HG02973 (cell line): Measurements from ENCODE around the gene HECTD3.
"Not testable (repeated sequence)": the region's sequence is repeated elsewhere in the genome, so short reads cannot be mapped to it uniquely, and the experiment has no call there.

Experiments used
- ATAC-seq: cut with Tn5 transposase; IDR thresholded peaks from one replicate; pipeline ENCODE4 v1.9.1; 2021; ENCODE audit warnings: moderate library complexity; ENCODE audit not compliant: unreplicated experiment

The HECTD3 gene

GRCh38 chr1:45014321-45015028, 3.4 kb upstream of the HECTD3 start:
- peak; percentile 24 for ATAC-seq

- no peak for ATAC-seq
Observed at GRCh38 chr1:45013551-45014209, 2.6 kb upstream of the HECTD3 start.

- ATAC-seq: no peak
Observed at GRCh38 chr1:45012639-45013278, 1.6 kb upstream of the HECTD3 start.

GRCh38 chr1:45011837-45012638, 914 bp upstream of the HECTD3 start, which contains the start of gene UROD:
UROD (plus strand) TSS chr1:45012254; CDS start chr1:45012266, 12 bp downstream.
- ATAC-seq: peak; percentile 58

DNA sequence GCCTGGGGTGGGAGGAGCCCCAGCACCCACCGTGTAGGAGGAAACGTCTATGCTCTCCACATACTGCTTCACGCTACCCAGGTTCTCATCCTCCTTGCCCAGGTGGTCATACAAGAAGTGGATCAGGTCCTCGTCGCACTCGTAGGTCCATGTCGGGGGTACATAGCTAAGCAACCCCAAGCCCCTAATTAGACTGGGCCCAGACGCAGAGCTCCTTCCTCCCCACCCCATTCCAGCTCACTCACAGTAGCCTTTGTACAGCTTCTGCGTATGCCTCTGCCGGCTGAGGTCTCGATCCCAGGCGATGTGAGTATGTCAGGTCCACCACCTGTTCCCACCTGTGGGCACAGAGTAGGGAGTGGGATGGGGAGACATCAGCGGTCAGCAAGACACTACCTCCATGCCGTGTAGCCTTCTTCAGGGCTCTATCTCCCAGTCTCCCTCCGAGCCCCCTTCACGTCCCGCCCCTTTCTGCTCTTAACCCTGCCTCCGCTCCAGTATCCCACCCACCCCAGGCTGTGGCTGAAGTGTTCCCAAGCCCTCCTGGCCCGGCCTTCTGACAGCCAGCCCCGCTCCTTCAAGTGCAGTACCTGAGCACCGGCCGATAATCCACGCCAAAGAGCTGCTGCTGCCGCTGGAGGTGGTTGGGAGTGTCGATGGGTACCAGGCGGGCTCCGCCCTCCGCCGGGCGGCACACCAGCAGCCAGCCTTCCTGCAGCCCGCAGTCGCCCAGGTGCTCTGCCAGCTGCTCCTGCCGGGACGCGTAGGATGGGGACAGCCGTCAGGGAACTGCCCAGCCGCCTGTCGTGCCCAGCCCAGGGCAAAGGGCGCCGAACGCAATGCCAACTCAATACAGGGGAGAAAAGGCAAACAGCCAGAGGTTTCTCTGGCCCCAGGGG, 919 bp downstream of the HECTD3 start:
- ATAC-seq: no peak

- no peak for ATAC-seq
Observed at GRCh38 chr1:45009296-45009865, 1.7 kb downstream of the HECTD3 start.

GRCh38 chr1:45008516-45008915, 2.6 kb downstream of the HECTD3 start:
- no peak for ATAC-seq

DNA sequence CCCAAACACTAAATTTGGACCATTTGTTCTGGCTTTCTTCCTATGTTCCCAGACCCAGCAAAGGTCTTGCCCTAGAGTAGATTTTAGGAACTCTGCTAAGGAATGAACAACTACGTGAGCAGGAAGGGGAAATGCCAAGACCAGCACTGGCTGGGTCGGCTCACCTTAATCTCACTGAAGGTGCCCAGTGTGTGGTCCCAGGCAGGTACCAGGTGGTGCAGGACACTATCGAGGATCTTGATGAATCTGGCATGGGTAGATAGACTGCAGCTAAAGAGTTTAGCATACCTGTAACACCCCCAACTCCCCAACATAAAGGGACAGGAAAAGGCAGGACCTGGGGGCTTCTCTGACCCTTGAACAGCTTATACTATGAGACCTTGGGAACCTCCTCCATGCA, 3.0 kb downstream of the HECTD3 start:
- no peak for ATAC-seq

DNA sequence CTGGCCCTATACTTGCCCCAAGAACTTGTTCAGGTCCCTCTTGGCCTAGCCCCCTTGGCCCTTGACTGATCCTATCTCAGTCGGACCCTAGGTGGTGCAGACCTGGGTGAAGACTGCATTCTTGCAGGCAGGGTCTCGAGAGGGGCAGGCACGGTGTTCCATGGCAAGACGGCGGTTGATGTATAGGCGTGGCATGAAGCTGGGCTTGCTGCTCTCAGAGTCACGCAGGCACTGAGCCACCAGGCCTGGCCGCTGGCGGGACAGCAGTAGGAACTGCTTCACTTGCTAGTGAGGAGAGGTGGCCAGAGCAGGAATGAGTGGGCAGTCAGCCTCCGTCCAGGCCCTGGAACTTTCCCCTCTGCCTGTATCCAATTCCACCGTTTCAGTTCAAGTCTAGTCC, 3.8 kb downstream of the HECTD3 start:
- ATAC-seq: no peak

DNA sequence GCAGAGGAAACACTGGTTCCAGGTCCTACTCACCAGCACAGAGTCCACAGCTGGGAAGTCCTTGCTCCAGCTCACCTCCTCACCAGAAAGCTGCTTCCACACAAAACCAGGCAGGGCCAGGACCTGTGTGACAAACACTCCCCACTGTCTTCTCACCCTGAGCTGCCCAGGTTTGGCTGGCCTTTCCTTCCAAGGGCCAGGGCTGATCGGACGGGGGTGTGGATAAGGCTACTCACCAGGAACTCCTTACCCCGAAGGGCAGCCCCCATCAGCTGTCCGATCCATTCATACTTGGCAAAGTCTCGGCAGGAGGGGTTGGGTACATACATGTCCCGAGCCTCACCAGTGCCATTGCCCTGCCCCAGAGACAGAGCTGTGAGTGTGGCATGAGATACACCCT, 5.4 kb downstream of the HECTD3 start:
- no peak for ATAC-seq

DNA sequence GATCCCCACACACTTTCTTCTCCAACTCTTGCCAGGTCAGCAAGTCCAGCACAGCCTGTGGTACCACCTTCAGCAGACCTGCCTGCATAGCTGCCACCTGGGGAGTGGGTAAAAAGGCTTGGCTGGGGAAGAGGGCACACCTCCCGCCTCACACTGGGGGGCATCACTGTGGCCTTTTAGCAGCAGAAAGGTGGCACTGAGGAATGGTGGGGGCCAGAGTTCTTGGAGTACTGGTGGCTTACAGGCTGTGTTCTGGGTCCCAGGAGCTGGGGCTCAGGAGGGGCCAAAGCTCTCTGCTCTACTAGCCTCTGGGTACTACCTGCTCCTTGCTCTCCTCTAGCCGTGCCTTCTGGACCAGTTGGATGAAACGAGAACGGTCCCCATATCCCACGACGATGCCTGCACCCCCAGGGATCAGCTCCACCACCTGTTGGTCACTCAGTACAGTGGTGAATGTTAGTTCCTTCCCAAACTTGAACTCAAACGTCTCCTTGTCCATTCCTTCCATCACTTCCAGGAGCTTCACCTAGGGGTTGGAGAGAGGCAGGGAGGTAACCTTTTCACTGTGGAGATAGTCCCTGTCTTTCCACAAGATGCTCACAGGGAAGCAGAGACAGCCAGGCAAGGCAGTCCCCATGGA, 6.7 kb downstream of the HECTD3 start:
- ATAC-seq: no peak

DNA sequence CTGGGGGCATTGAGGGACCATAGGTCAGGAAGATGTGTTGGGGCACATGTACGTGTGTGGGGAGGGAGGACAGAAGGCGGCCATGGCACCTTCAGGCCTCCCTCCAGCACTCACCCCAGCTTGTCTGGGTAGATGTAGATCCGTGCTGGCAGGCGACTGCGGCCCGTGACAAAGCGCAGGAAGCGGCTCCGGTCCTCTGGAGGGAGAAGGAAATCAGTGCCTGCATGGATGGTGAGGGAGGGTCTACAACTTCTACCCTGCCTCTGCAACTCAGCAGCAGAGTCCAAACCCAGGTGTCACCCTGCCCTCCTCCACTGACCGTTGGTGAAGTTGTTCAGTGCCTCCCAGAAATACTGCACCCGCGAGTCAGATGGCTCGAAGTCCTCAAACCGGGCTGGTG, 7.4 kb downstream of the HECTD3 start:
- ATAC-seq: no peak

- ATAC-seq: no peak
Observed at GRCh38 chr1:45002650-45003645, 8.2 kb downstream of the HECTD3 start.

GRCh38 chr1:45001576-45001975, 9.5 kb downstream of the HECTD3 start:
- ATAC-seq: not testable (repeated sequence)

GRCh38 chr1:45001011-45001481, 10.1 kb downstream of the HECTD3 start:
- no peak for ATAC-seq

- no peak for ATAC-seq
Observed at GRCh38 chr1:44999232-44999631, 11.9 kb downstream of the HECTD3 start.

- no peak for ATAC-seq
Observed at GRCh38 chr1:44995467-44996238, 15.5 kb downstream of the HECTD3 start.
